ENCODE measurements around the gene GALNT18. TPM values are rescaled to one million over a fixed set of nuclear protein-coding genes. Genes with fewer than 3 reads are reported as not detected.

GALNT18 gene
- total and polyA plus RNA-seq, 2 donors (not counting 3 experiments of a cell fraction or from before 2014, with no cell fraction given), result 0.17 to 0.18 TPM

- Histone ChIP-seq H3K36me3 (ENCODE audit: control insufficient read depth in 2 of 2, extremely low read depth in 1 of 2, insufficient read depth in 2 of 2, low read length in 2 of 2) (no peaks in the 10 kb centered on the region), H3K9me1 (replicated peaks; ENCODE audit: control insufficient read depth, extremely low read depth, insufficient read depth, low read length) (no peaks in the 10 kb centered on the region), H3K27ac (ENCODE audit: insufficient read depth, low read depth, low read length) (no peak overlapping the region), H3K9me3 (replicated peaks; ENCODE audit: control insufficient read depth, insufficient read depth, low read length) (no peaks in the 10 kb centered on the region), H3K79me2 (ENCODE audit: control insufficient read depth, insufficient read depth, low read length) (no peaks in the 10 kb centered on the region), H3K27me3 (ENCODE audit: control insufficient read depth in 2 of 2, insufficient read depth in 2 of 2, low read length in 2 of 2) (no peaks in the 10 kb centered on the region), H3K4me3 (replicated peaks in 1 of 3; ENCODE audit: insufficient read depth in 1 of 3, low read depth in 1 of 3, low read length in 3 of 3) (no peak overlapping the region), H3K4me1 (ENCODE audit: control insufficient read depth, extremely low read depth, insufficient read depth, low read length) (no peaks in the 10 kb centered on the region), H2AFZ (ENCODE audit: low read depth, low read length) (no peak overlapping the region), H4K20me1 (replicated peaks; ENCODE audit: control insufficient read depth, extremely low read depth, insufficient read depth, low read length) (no peaks in the 10 kb centered on the region), H3K4me2 (ENCODE audit: insufficient read depth, low read length) (no peak overlapping the region), H3K9ac (replicated peaks; ENCODE audit: extremely low read depth, insufficient read depth, low read length) (no peak overlapping the region)
- no peak for DNase-seq (ENCODE audit: low read depth, low spot score)
- dilution Hi-C loops (cut with MboI; ENCODE audit: extremely low pct_ligation_motif_present, low sequenced_read_pairs) (no loop called here), intact Hi-C loops (cut with micrococcal nuclease) (no loop called here)
- no peak for TF ChIP-seq EZH2 (IDR thresholded peaks at IDR 0.05; ENCODE audit: borderline replicate concordance, low read depth, low read length, severe bottlenecking)
- TF ChIP-seq MAX (IDR thresholded peaks at IDR 0.05; ENCODE audit: insufficient read depth, insufficient read length), result no peak
- no peak for TF ChIP-seq GATA2 (IDR thresholded peaks at IDR 0.05; ENCODE audit: insufficient read depth, insufficient read length, low read depth, low read length)
- TF ChIP-seq CTCF (IDR thresholded peaks at IDR 0.05; ENCODE audit: extremely low read depth in 1 of 2, insufficient read depth in 1 of 2, low read depth in 1 of 2, low read length in 2 of 2), result no peak
- no peak for TF ChIP-seq FOS (IDR thresholded peaks at IDR 0.05; ENCODE audit: borderline replicate concordance, insufficient read depth, low read length)
- no peak for TF ChIP-seq POLR2AphosphoS5 (IDR thresholded peaks at IDR 0.05; ENCODE audit: insufficient read depth, low read depth, low read length)
- TF ChIP-seq JUN (IDR thresholded peaks at IDR 0.05; ENCODE audit: borderline replicate concordance, insufficient read depth, insufficient read length, low read depth), result no peak
- no peak for TF ChIP-seq POLR2A (IDR thresholded peaks at IDR 0.05; ENCODE audit: low read depth, low read length)
- no TSS peak for BruUV-seq (replicated peaks)
- CTCF ChIA-PET, result interaction anchor here (0.9 kb wide), 1 partner anchor 14 kb away, joined by 3 read pairs; no protein-coding TSS in a partner anchor
- POLR2A ChIA-PET, result no interaction called here
- FAIRE-seq, result no peak
These were observed 374.2 kb downstream of the GALNT18 start for GRCh38 chr11:11247576-11247975.

Measured in endothelial cell of umbilical vein (primary cell).